ENCODE data around the gene NR4A3.

DNA sequence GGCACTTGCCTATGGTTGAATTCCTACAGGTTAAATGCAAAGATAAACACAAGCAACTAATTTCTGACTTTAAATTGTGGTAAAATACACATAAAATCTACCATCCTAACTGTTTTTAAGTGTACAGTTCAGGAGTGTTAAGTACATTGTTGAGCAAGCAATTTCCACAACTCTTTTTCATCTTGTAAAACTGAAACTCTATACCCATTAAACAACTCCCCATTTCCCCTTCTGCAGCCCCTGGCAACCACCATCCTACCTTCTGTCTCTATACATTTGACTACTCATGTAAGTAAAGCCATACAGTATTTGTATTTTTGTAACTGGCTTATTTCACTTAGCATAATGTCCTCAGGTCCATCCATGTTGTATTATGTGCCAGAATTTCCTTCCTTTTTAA, 46.3 kb downstream of the NR4A3 start:
- TF ChIP-seq, protein P1, sequence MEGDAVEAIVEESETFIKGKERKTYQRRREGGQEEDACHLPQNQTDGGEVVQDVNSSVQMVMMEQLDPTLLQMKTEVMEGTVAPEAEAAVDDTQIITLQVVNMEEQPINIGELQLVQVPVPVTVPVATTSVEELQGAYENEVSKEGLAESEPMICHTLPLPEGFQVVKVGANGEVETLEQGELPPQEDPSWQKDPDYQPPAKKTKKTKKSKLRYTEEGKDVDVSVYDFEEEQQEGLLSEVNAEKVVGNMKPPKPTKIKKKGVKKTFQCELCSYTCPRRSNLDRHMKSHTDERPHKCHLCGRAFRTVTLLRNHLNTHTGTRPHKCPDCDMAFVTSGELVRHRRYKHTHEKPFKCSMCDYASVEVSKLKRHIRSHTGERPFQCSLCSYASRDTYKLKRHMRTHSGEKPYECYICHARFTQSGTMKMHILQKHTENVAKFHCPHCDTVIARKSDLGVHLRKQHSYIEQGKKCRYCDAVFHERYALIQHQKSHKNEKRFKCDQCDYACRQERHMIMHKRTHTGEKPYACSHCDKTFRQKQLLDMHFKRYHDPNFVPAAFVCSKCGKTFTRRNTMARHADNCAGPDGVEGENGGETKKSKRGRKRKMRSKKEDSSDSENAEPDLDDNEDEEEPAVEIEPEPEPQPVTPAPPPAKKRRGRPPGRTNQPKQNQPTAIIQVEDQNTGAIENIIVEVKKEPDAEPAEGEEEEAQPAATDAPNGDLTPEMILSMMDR (conservative IDR thresholded peaks at IDR 0.05; ENCODE audit: low read depth in 2 of 2), result no peak
- TF ChIP-seq EZH2 (IDR thresholded peaks at IDR 0.05; ENCODE audit: low read depth, unreplicated experiment) (no peak), STAT1 (IDR thresholded peaks at IDR 0.05; ENCODE audit: unreplicated experiment) (no peak), CREB1 (CRISPR knock-in tag; IDR thresholded peaks at IDR 0.05; ENCODE audit: low read depth) (no peak), ZNF331 (CRISPR knock-in tag; IDR thresholded peaks at IDR 0.05; ENCODE audit: low read depth) (no peak), EZH2phosphoT487 (IDR thresholded peaks at IDR 0.05; ENCODE audit: unreplicated experiment) (no peak), JUNB (IDR thresholded peaks at IDR 0.05; ENCODE audit: unreplicated experiment) (no peak), POLR2AphosphoS5 (IDR thresholded peaks at IDR 0.05; ENCODE audit: low read depth) (no peak)

Data from GM23338 (cell line).